ENCODE data around the gene ARMCX6. TPM values are rescaled to one million over a fixed set of nuclear protein-coding genes. Genes with fewer than 3 reads are reported as not detected.
"Not testable (repeated sequence)": the region's sequence is repeated elsewhere in the genome, so short reads cannot be mapped to it uniquely, and the experiment has no call there.

The ARMCX6 gene
- polyA plus RNA-seq, 1 donor (not counting 4 experiments of a cell fraction or from before 2014, with no cell fraction given): 56.1 TPM

- Histone ChIP-seq H2AFZ (ENCODE audit: control insufficient read depth, low read length) (no peak overlapping the region), H3K4me1 (ENCODE audit: control insufficient read depth, extremely low read depth, insufficient read depth, low read length) (no peaks in the 10 kb centered on the region), H3K4me3 (ENCODE audit: control insufficient read depth in 2 of 3, extremely low read depth in 1 of 3, insufficient read depth in 2 of 3, low read depth in 1 of 3, low read length in 3 of 3) (no peak overlapping the region), H4K20me1 (ENCODE audit: control insufficient read depth, extremely low read depth, insufficient read depth, low read length) (no peaks in the 10 kb centered on the region), H3K27me3 (ENCODE audit: control insufficient read depth, extremely low read depth, insufficient read depth, low read length) (peaks cover 6% of the 10 kb centered on the region), H3K36me3 (ENCODE audit: control insufficient read depth in 2 of 2, extremely low read depth in 1 of 2, insufficient read depth in 2 of 2, low read length in 2 of 2) (no peaks in the 10 kb centered on the region), H3K9ac (ENCODE audit: control insufficient read depth, extremely low read depth, insufficient read depth, low read length) (no peak overlapping the region), H3K79me2 (ENCODE audit: control insufficient read depth, insufficient read depth, low read length) (no peaks in the 10 kb centered on the region), H3K4me2 (ENCODE audit: control insufficient read depth, extremely low read depth, insufficient read depth, low read depth, low read length) (no peak overlapping the region), H3K27ac (ENCODE audit: control insufficient read depth, insufficient read depth, low read length) (no peak overlapping the region), H3K9me1 (ENCODE audit: control insufficient read depth, extremely low read depth, insufficient read depth, low read length) (no peaks in the 10 kb centered on the region), H3K9me3 (ENCODE audit: control insufficient read depth, low read depth, low read length) (no peaks in the 10 kb centered on the region)
- FAIRE-seq: no peak
- dilution Hi-C loops (cut with MboI; ENCODE audit: extremely low pct_ligation_motif_present, low sequenced_read_pairs): no loop called here
- TF ChIP-seq EZH2 (IDR thresholded peaks at IDR 0.05; ENCODE audit: low read length): no peak
- TF ChIP-seq, protein P1, sequence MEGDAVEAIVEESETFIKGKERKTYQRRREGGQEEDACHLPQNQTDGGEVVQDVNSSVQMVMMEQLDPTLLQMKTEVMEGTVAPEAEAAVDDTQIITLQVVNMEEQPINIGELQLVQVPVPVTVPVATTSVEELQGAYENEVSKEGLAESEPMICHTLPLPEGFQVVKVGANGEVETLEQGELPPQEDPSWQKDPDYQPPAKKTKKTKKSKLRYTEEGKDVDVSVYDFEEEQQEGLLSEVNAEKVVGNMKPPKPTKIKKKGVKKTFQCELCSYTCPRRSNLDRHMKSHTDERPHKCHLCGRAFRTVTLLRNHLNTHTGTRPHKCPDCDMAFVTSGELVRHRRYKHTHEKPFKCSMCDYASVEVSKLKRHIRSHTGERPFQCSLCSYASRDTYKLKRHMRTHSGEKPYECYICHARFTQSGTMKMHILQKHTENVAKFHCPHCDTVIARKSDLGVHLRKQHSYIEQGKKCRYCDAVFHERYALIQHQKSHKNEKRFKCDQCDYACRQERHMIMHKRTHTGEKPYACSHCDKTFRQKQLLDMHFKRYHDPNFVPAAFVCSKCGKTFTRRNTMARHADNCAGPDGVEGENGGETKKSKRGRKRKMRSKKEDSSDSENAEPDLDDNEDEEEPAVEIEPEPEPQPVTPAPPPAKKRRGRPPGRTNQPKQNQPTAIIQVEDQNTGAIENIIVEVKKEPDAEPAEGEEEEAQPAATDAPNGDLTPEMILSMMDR (optimal IDR thresholded peaks at IDR 0.05 in 1 of 3, IDR thresholded peaks at IDR 0.05 in 1 of 3, conservative IDR thresholded peaks at IDR 0.05 in 1 of 3; ENCODE audit: extremely low read depth in 1 of 3, insufficient read depth in 2 of 3, low read length in 3 of 3): no peak
- DNase-seq (ENCODE audit: low read depth, low spot score): no peak
Observed at GRCh38 chrX:101656817-101657216, 39.0 kb upstream of the ARMCX6 start.

DNA sequence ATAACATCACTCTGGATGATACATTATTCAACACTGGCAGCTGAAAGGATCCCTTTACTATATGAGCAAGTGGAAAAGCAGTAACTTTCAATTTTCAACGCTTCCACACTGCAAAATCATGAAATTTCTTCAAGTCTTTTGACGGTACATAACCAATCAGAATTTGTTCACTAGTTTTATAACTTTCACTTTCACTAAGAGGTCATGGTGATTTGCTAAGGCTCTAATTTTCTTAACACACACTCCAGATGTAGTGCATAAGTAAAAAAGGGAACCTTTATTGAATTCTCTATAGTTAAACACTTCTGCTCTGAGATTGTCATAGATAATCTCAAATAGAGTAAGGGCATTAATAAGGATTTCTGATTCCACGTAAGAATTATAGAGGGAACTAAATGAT lies 37.7 kb upstream of the ARMCX6 start:
- Histone ChIP-seq H3K27me3 (ENCODE audit: control insufficient read depth, extremely low read depth, insufficient read depth, low read length) (peaks cover 6% of the 10 kb centered on the region), H3K9me1 (ENCODE audit: control insufficient read depth, extremely low read depth, insufficient read depth, low read length) (no peaks in the 10 kb centered on the region), H4K20me1 (ENCODE audit: control insufficient read depth, extremely low read depth, insufficient read depth, low read length) (no peaks in the 10 kb centered on the region), H3K4me1 (ENCODE audit: control insufficient read depth, extremely low read depth, insufficient read depth, low read length) (no peaks in the 10 kb centered on the region), H3K9me3 (ENCODE audit: control insufficient read depth, low read depth, low read length) (no peaks in the 10 kb centered on the region), H3K4me2 (ENCODE audit: control insufficient read depth, extremely low read depth, insufficient read depth, low read depth, low read length) (no peak overlapping the region), H2AFZ (ENCODE audit: control insufficient read depth, low read length) (no peak overlapping the region), H3K79me2 (ENCODE audit: control insufficient read depth, insufficient read depth, low read length) (no peaks in the 10 kb centered on the region), H3K9ac (ENCODE audit: control insufficient read depth, extremely low read depth, insufficient read depth, low read length) (no peak overlapping the region), H3K4me3 (ENCODE audit: control insufficient read depth in 2 of 3, extremely low read depth in 1 of 3, insufficient read depth in 2 of 3, low read depth in 1 of 3, low read length in 3 of 3) (no peak overlapping the region), H3K27ac (ENCODE audit: control insufficient read depth, insufficient read depth, low read length) (no peak overlapping the region), H3K36me3 (ENCODE audit: control insufficient read depth in 2 of 2, extremely low read depth in 1 of 2, insufficient read depth in 2 of 2, low read length in 2 of 2) (no peaks in the 10 kb centered on the region)
- FAIRE-seq (no peak), DNase-seq (ENCODE audit: low read depth, low spot score) (no peak)
- TF ChIP-seq, protein P1 (optimal IDR thresholded peaks at IDR 0.05 in 1 of 3, IDR thresholded peaks at IDR 0.05 in 1 of 3, conservative IDR thresholded peaks at IDR 0.05 in 1 of 3; ENCODE audit: extremely low read depth in 1 of 3, insufficient read depth in 2 of 3, low read length in 3 of 3): no peak
- TF ChIP-seq EZH2 (IDR thresholded peaks at IDR 0.05; ENCODE audit: low read length): no peak
- dilution Hi-C loops (cut with MboI; ENCODE audit: extremely low pct_ligation_motif_present, low sequenced_read_pairs): no loop called here

DNA sequence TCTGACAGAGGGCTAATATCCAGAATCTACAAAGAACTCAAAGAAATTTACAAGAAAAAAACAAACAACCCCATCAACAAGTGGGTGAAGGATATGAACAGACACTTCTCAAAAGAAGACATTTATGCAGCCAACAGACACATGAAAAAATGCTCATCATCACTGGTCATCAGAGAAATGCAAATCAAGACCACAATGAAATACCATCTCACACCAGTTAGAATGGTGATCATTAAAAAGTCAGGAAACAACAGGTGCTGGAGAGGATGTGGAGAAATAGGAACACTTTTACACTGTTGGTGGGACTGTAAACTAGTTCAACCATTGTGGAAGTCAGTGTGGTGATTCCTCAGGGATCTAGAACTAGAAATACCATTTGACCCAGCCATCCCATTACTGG lies 29.9 kb upstream of the ARMCX6 start:
- H3K9me1 ChIP-seq (ENCODE audit: control insufficient read depth, extremely low read depth, insufficient read depth, low read length); H3K27me3 ChIP-seq (ENCODE audit: control insufficient read depth, extremely low read depth, insufficient read depth, low read length); DNase-seq (ENCODE audit: low read depth, low spot score); H3K27ac ChIP-seq (ENCODE audit: control insufficient read depth, insufficient read depth, low read length); H3K4me3 ChIP-seq (ENCODE audit: control insufficient read depth in 2 of 3, extremely low read depth in 1 of 3, insufficient read depth in 2 of 3, low read depth in 1 of 3, low read length in 3 of 3); H3K4me1 ChIP-seq (ENCODE audit: control insufficient read depth, extremely low read depth, insufficient read depth, low read length); FAIRE-seq; H3K9me3 ChIP-seq (ENCODE audit: control insufficient read depth, low read depth, low read length); H3K9ac ChIP-seq (ENCODE audit: control insufficient read depth, extremely low read depth, insufficient read depth, low read length); H3K4me2 ChIP-seq (ENCODE audit: control insufficient read depth, extremely low read depth, insufficient read depth, low read depth, low read length); H4K20me1 ChIP-seq (ENCODE audit: control insufficient read depth, extremely low read depth, insufficient read depth, low read length); H3K36me3 ChIP-seq (ENCODE audit: control insufficient read depth in 2 of 2, extremely low read depth in 1 of 2, insufficient read depth in 2 of 2, low read length in 2 of 2); H3K79me2 ChIP-seq (ENCODE audit: control insufficient read depth, insufficient read depth, low read length); dilution Hi-C loops (cut with MboI; ENCODE audit: extremely low pct_ligation_motif_present, low sequenced_read_pairs); H2AFZ ChIP-seq (ENCODE audit: control insufficient read depth, low read length): not testable (repeated sequence)
